ENCODE data around the gene KRTAP10-4. TPM values are rescaled to one million over a fixed set of nuclear protein-coding genes. Genes with fewer than 3 reads are reported as not detected.
"Not testable (repeated sequence)": the region's sequence is repeated elsewhere in the genome, so short reads cannot be mapped to it uniquely, and the experiment has no call there.

The KRTAP10-4 gene
- total RNA-seq, 1 experiment from 2014 or later: not detected

DNA sequence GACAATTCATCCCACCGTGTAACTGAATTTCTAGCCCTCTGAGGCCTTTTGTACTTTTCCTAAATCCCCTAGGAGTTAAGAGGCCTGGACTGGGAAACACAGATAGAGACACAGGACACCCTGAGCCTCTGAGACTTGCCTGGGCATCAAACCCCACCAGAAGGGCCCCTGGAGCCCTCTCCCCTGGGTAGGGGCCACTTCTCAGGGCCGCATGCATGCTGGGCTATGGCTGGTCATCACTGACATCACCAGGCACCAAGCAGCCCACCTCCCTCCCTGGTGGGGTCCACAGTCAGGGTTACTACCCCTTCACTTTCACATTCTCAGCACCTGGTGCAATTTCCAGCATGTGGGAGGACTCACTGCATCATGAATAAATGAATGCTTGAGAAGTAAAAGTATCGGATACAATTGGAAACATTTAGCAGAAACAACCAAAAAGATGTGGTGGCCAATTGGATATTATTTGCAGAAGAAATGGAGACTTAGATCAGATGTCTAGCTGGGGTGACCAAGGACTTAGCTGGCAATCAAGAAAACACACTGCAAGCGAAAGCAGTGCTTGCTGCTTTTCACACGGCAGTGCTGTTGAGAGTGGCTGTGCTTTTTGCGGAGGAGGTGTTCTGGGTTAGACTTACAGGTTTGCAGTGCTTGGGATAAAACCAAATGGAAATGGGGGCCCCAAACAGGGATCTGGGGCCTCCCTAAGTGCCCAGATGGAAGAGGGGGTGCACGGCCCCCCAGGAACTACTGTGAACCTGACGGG, 25.9 kb downstream of the KRTAP10-4 start:
- no peak for DNase-seq (ENCODE audit: low read depth)

DNA sequence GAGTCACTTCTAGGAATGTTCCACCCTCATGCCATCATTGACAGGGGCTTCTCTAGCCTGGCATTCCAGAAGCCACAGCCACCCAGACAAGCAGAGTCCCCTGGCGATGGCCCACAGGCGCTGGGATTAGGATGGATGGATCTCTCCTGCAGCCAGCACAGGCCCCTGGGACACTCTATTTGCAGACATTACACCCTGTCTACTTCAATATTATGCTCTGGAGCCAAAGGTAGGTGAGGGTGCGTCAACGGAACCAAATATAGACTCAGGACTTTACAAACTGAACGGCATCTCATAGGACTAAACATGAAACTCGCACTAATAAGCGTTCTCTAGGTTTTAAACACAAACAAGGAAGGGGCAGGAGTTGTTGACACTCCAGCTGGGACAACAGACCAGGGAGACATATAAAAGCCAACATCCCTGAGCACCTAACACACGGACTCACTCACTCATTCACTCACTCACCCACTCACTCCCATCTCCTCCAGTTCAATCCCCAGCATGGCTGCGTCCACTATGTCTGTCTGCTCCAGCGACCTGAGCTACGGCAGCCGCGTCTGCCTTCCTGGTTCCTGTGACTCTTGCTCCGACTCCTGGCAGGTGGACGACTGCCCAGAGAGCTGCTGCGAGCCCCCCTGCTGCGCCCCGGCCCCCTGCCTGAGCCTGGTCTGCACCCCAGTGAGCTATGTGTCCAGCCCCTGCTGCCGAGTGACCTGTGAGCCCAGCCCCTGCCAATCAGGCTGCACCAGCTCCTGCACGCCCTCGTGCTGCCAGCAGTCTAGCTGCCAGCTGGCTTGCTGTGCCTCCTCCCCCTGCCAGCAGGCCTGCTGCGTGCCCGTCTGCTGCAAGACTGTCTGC, 26.8 kb downstream of the KRTAP10-4 start, which contains the start of gene KRTAP10-7:
TSS of gene KRTAP10-7 (plus strand) at position 480 of the 861 bp plus-strand sequence. CDS start at position 505, 25 bp downstream.
- DNase-seq (ENCODE audit: low read depth): not testable (repeated sequence)

- peak; percentile 51 for DNase-seq (ENCODE audit: low read depth)
These were observed 27.6 kb downstream of the KRTAP10-4 start for GRCh38 chr21:44601091-44601490.

GRCh38 chr21:44601596-44602462, 28.3 kb downstream of the KRTAP10-4 start:
- no peak for DNase-seq (ENCODE audit: low read depth)

GRCh38 chr21:44602463-44602850, 28.9 kb downstream of the KRTAP10-4 start:
- DNase-seq (ENCODE audit: low read depth): no peak

GRCh38 chr21:44603109-44603875, 29.8 kb downstream of the KRTAP10-4 start:
- no peak for DNase-seq (ENCODE audit: low read depth)

DNA sequence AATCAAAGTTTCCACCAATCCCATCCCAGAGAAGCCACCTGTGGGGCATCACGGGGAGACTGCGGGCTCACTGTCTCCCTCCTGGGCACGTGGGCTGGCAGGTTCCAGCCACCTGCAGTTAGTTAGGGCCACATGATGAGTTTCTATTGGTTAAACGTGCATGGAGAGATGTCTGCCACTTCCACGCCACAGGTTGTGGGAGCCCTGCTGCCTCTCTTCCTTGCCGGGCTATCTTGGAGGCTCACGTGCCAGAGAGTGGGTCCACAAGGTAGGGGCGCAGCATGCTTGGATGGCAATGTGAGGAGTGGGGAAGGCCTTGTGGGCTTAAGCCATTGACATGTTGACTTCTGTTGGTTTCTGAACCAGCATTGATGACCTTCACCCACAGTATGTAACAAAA, 30.4 kb downstream of the KRTAP10-4 start:
- DNase-seq (ENCODE audit: low read depth): no peak

- no peak for DNase-seq (ENCODE audit: low read depth)
These were observed 33.0 kb downstream of the KRTAP10-4 start for GRCh38 chr21:44606495-44606894.

GRCh38 chr21:44609193-44609592, 35.7 kb downstream of the KRTAP10-4 start:
- no peak for DNase-seq (ENCODE audit: low read depth)

DNA sequence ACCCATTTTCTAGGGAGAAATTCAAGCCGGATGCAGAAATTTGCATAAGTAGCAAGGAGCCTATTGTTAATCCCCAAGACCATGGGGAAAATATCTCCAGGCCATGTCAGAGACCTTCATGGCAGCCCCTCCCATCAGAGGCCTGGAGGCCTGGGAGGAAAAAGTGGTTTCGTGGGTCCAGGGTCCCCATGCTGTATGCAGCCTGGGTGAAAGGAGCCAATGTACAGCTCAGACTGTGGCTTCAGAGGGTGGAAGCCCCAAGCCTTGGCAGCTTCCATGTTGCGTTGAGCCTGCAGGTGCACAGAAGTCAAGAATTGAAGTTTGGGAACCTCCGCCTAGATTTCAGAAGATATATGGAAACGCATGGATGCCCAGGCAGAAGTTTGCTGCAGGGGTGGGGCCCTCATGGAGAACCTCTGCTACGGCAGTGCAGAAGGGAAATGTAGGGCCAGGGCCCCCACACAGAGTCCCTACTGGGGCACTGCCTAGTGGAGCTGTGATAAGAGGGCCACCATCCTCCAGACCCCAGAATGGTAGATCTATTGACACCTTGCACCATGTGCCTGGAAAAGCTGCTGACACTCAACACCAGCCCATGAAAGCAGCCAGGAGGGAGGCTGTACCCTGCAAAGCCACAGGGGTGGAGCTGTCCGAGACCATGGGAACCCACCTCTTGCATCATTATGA, 36.8 kb downstream of the KRTAP10-4 start:
- DNase-seq (ENCODE audit: low read depth): not testable (repeated sequence)

DNA sequence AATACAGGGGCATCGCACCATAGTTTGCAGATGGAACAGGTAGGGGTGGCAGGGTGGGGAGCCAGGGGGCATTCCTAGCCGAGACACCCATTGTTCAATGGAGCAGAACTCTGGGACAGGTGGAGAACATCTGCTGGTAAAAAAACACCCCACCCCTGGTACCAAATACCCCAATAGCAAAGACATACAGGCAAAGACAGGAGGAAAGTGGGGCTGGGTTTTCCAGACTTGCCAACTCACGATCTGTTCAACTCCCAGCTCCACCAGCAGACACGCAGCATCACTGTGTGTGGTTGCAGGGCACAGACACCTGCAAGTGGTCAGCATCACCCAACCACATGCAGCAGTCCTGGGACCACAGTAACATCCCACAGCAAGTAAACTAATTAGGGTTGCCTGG, 38.0 kb downstream of the KRTAP10-4 start:
- no peak for DNase-seq (ENCODE audit: low read depth)

DNA sequence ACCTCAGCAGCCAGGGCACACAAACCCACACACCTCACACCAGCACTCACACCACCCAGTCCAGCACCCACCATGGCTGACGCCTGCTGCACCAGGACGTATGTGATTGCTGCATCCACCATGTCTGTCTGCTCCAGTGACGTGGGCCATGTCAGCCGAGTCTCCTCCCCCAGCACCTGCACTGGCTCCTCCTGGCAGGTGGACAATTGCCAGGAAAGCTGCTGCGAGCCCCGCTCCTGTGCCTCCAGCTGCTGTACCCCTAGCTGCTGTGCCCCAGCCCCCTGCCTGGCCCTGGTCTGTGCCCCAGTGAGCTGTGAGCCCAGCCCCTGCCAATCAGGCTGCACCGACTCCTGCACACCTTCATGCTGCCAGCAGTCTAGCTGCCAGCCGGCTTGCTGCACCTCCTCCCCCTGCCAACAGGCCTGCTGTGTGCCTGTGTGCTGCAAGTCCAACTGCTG, 38.5 kb downstream of the KRTAP10-4 start, which contains the start of gene KRTAP10-8:
TSS of gene KRTAP10-8 (plus strand) at position 51 of the 458 bp plus-strand sequence. CDS start at position 73, 22 bp downstream.
- DNase-seq (ENCODE audit: low read depth): no peak

- DNase-seq (ENCODE audit: low read depth): no peak
These were observed 39.2 kb downstream of the KRTAP10-4 start for GRCh38 chr21:44612669-44613229.

DNA sequence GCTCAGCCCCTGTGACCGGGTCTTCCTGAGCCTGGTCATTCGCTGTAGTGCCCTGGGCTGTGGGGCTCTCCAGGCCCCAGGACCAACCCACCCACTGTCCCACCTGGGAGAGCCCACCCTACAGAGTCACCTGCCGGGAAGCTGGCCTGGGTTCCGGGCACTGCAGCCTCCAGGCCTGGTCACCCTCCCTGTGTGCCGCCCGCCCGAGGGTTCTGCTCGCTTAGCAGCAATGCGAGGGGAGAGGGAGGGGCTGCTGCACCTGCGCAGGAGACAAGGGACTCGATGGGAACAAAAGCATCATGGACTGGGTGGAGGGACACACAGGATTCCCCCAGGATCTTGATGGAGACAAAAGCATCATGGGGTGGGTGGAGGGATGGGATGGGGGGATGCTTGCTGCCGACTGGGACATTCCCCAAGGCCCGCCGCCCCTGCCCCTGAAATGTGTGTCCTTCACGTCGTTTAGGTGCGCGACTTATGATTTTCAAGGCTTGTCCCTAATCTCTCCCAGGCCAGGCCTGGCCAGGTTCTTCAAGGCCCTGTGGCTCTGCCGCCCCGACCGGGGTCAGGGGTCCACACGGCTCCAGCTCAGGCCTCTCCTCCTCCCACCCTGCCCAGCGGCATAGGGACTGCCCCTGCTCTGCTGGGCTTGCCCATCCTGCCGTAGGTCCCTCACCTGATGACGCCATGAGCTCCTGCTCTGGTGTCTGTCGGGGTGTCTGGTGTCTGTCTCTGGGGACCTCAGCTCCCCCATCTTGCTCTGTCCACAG, 40.0 kb downstream of the KRTAP10-4 start:
- no peak for DNase-seq (ENCODE audit: low read depth)

- DNase-seq (ENCODE audit: low read depth): no peak
These were observed 40.7 kb downstream of the KRTAP10-4 start for GRCh38 chr21:44614161-44614631.

- DNase-seq (ENCODE audit: low read depth): no peak
These were observed 41.4 kb downstream of the KRTAP10-4 start for GRCh38 chr21:44614961-44615391.

DNA sequence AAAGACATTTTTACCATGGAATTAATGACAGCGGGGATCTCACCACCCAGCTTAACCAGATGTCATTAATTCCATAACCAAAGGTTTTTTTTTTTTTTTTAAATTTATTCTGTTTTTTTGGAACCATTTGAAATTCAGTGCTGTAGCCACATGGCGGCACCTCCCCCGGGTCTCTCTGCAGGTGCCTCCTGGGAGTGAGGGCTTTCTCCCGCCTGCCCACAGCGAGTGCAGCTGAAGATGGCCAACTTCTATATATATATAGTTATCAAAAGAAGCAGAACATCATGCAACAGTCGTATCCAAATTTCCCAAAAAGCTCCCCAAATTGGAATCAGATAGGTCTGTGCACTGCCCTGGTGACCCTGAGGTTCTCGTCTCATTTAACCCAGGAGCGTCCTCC, 41.9 kb downstream of the KRTAP10-4 start:
- no peak for DNase-seq (ENCODE audit: low read depth)

DNA sequence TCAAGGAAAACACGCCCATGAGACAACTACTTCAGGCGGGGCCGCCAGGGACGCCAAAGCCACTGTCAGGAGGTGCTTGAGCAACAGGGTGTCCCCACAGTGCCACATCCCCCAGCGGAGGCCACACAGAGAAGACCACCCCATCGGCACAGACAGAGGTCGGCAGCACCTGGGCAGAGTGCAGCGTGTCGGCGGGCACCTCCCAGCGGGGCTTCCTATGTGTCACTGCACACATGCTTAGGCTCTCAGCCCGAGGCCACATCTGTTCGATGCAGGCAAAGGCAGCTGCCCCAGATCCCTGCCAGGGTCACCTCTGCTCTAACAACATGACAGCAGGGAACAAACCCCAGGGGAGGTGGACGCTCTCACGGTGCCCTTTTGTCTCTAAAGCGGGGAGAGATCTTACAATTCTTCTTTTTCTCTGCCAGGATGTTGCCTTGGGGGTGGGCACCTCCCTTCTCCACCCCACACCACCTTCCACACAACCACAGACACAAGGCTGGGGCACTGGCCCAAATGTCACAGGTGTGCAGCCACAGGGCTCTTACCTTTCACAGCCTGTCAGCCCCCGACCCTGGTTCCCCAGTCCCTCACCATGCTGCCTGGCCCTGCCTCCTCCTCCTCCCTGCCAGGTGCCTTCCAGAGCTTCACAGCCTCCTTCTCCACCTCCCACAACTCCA, 42.5 kb downstream of the KRTAP10-4 start:
- DNase-seq (ENCODE audit: low read depth): no peak
